ENCODE measurements around the gene IQSEC1.

The IQSEC1 gene

GRCh38 chr3:12904951-12905315 lies 168.3 kb downstream of the IQSEC1 start:
- TF ChIP-seq REST (IDR thresholded peaks at IDR 0.05; ENCODE audit: low read depth) (no peak), TAF1 (IDR thresholded peaks at IDR 0.05; ENCODE audit: low read depth) (no peak), MAX (IDR thresholded peaks at IDR 0.05) (no peak), CREB1 (IDR thresholded peaks at IDR 0.05; ENCODE audit: low read depth) (no peak), CEBPB (IDR thresholded peaks at IDR 0.05) (no peak), TEAD4 (IDR thresholded peaks at IDR 0.05) (no peak), TCF12 (IDR thresholded peaks at IDR 0.05; ENCODE audit: low read depth) (no peak), YY1 (IDR thresholded peaks at IDR 0.05; ENCODE audit: low read depth) (no peak), ZBTB7A (IDR thresholded peaks at IDR 0.05; ENCODE audit: low read depth) (no peak), USF1 (IDR thresholded peaks at IDR 0.05) (no peak), RAD21 (IDR thresholded peaks at IDR 0.05; ENCODE audit: low read depth) (no peak), NFIC (IDR thresholded peaks at IDR 0.05) (no peak), FOXM1 (IDR thresholded peaks at IDR 0.05; ENCODE audit: borderline replicate concordance, low read depth) (no peak), EP300 (IDR thresholded peaks at IDR 0.05; ENCODE audit: borderline replicate concordance) (no peak), EGR1 (IDR thresholded peaks at IDR 0.05) (no peak)

- no peak for TF ChIP-seq TCF12 (IDR thresholded peaks at IDR 0.05; ENCODE audit: low read depth)
- TF ChIP-seq TEAD4 (IDR thresholded peaks at IDR 0.05), result no peak
- no peak for TF ChIP-seq USF1 (IDR thresholded peaks at IDR 0.05)
- no peak for TF ChIP-seq RAD21 (IDR thresholded peaks at IDR 0.05; ENCODE audit: low read depth)
- TF ChIP-seq REST (IDR thresholded peaks at IDR 0.05; ENCODE audit: low read depth), result no peak
Measured at GRCh38 chr3:12903881-12904280, 169.3 kb downstream of the IQSEC1 start.

GRCh38 chr3:12903000-12903800 lies 170.0 kb downstream of the IQSEC1 start:
- no peak for TF ChIP-seq USF1 (IDR thresholded peaks at IDR 0.05)
- no peak for TF ChIP-seq ZBTB7A (IDR thresholded peaks at IDR 0.05; ENCODE audit: low read depth)
- no peak for TF ChIP-seq MAX (IDR thresholded peaks at IDR 0.05)
- no peak for TF ChIP-seq REST (IDR thresholded peaks at IDR 0.05; ENCODE audit: low read depth)
- TF ChIP-seq FOXM1 (IDR thresholded peaks at IDR 0.05; ENCODE audit: borderline replicate concordance, low read depth), result no peak
- no peak for TF ChIP-seq EP300 (IDR thresholded peaks at IDR 0.05; ENCODE audit: borderline replicate concordance)
- TF ChIP-seq EGR1 (IDR thresholded peaks at IDR 0.05), result no peak
- TF ChIP-seq NFIC (IDR thresholded peaks at IDR 0.05), result no peak
- no peak for TF ChIP-seq YY1 (IDR thresholded peaks at IDR 0.05; ENCODE audit: low read depth)
- TF ChIP-seq TCF12 (IDR thresholded peaks at IDR 0.05; ENCODE audit: low read depth), result no peak
- no peak for TF ChIP-seq CEBPB (IDR thresholded peaks at IDR 0.05)

Measured in Ishikawa (cell line).